Calu3 (cell line): Measurements from ENCODE around the gene EMSY. TPM values are rescaled to one million over a fixed set of nuclear protein-coding genes. Genes with fewer than 3 reads are reported as not detected.

ENCODE experiments used
- BruUV-seq: library from RNA; stranded (reverse); fragments of 400-500 nt; replicated peaks from 2 replicates; lab custom pipeline; 2021; lab: Mats Ljungman, UMichigan
- CTCF ChIA-PET: fragments of 300-600 bp; sonication (Branson Sonifier 250); formaldehyde crosslinking; loops from one replicate; lab custom pipeline; 2022; ENCODE audit warnings: antibody characterized with exemption; lab: Charles Lee
- DNase-seq: peaks from one replicate; pipeline ENCODE4 v3.0.0; 2022
- H3K27ac Mint-ChIP-seq: one replicate; pipeline ENCODE4 v1.8.0; 2022; ENCODE audit warnings: mixed read lengths; ENCODE audit not compliant: unreplicated experiment
- H3K27me3 Mint-ChIP-seq: one replicate; pipeline ENCODE4 v1.8.0; 2022; ENCODE audit warnings: mixed read lengths; ENCODE audit not compliant: unreplicated experiment
- H3K36me3 Mint-ChIP-seq: one replicate; pipeline ENCODE4 v1.8.0; 2022; ENCODE audit warnings: mild to moderate bottlenecking, moderate library complexity, mixed read lengths; ENCODE audit not compliant: insufficient read depth, unreplicated experiment
- H3K4me1 Mint-ChIP-seq: one replicate; pipeline ENCODE4 v1.8.0; 2022; ENCODE audit warnings: mild to moderate bottlenecking, low read depth, mixed read lengths; ENCODE audit not compliant: unreplicated experiment
- H3K4me3 Mint-ChIP-seq: one replicate; pipeline ENCODE4 v1.8.0; 2022; ENCODE audit warnings: mild to moderate bottlenecking, low read depth, moderate library complexity, mixed read lengths; ENCODE audit not compliant: unreplicated experiment
- H3K9me3 Mint-ChIP-seq: one replicate; pipeline ENCODE4 v1.8.0; 2022; ENCODE audit warnings: low read depth, mixed read lengths; ENCODE audit not compliant: unreplicated experiment
- intact Hi-C: fragments of 100-400 bp; cut with micrococcal nuclease; formaldehyde crosslinking; loops from one replicate; pipeline ENCODE4 v1.10.0; 2022; ENCODE audit not compliant: unreplicated experiment
- total RNA-seq: library from RNA; stranded (reverse); gene quantifications from 2 replicates; pipeline ENCODE4 v1.2.3, GENCODE V29; 2022
- TF ChIP-seq, protein P1 (sequence below): fragments of 200-600 bp; IDR thresholded peaks from one replicate; pipeline ENCODE4 v1.8.0; 2022; ENCODE audit warnings: antibody characterized with exemption; ENCODE audit not compliant: unreplicated experiment

EMSY gene
- total RNA-seq, 1 experiment from 2014 or later = 30.0 TPM

DNA sequence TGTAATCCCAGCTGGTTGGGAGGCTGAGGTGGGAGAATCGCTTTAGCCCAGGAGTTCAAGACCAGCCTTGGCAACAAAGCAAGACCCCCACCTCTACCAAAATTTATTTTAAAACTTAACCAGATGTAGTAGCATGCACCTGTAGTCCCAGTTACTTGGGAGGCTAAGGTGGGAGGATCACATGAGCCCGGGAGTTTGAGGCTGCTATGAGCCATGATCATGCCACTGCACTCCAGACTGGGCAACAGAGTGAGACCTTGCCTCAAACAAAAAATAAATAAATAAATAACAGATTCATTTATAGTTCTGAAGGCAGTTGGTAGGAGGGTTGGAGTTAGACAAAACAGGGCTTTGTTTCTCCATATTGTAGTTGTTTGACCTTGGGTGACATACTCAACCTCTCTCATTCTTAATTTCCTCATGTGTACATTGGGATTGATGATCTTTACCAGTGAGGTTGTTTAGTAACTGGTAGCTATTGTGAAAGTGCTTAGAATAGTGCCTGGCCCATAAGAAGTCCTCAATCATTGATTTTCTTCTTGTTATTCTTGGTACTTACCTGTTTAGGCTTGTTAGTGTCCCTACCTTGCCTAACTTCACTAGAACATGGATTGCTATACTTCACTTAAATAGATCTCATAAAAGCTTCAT, 79.1 kb downstream of the EMSY start:
- intact Hi-C loops = no loop called here
- H3K27me3 Mint-ChIP-seq = no peaks in the 10 kb centered on the region
- H3K9me3 Mint-ChIP-seq = no peaks in the 10 kb centered on the region

GRCh38 chr11:76524461-76524860, 79.6 kb downstream of the EMSY start:
- intact Hi-C loops = no loop called here
- no peak for DNase-seq
- TF ChIP-seq, protein P1, sequence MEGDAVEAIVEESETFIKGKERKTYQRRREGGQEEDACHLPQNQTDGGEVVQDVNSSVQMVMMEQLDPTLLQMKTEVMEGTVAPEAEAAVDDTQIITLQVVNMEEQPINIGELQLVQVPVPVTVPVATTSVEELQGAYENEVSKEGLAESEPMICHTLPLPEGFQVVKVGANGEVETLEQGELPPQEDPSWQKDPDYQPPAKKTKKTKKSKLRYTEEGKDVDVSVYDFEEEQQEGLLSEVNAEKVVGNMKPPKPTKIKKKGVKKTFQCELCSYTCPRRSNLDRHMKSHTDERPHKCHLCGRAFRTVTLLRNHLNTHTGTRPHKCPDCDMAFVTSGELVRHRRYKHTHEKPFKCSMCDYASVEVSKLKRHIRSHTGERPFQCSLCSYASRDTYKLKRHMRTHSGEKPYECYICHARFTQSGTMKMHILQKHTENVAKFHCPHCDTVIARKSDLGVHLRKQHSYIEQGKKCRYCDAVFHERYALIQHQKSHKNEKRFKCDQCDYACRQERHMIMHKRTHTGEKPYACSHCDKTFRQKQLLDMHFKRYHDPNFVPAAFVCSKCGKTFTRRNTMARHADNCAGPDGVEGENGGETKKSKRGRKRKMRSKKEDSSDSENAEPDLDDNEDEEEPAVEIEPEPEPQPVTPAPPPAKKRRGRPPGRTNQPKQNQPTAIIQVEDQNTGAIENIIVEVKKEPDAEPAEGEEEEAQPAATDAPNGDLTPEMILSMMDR = no peak
- Mint-ChIP-seq H3K27me3 (no peaks in the 10 kb centered on the region), H3K9me3 (no peaks in the 10 kb centered on the region), H3K36me3 (peaks cover 5% of the 10 kb centered on the region), H3K4me3 (no peak overlapping the region), H3K4me1 (peaks cover 10% of the 10 kb centered on the region), H3K27ac (no peak overlapping the region)
- CTCF ChIA-PET = interaction anchor here (0.8 to 1.0 kb wide), 2 partner anchors 40 to 317 kb away, joined by 3 read pairs; no protein-coding TSS in a partner anchor
- BruUV-seq = no TSS peak

More for the DNA sequence above, 79.1 kb downstream of the EMSY start:
- Mint-ChIP-seq H3K36me3 (peaks cover 5% of the 10 kb centered on the region), H3K27ac (no peak overlapping the region), H3K4me1 (peaks cover 10% of the 10 kb centered on the region), H3K4me3 (no peak overlapping the region)
- TF ChIP-seq, protein P1 = no peak
- DNase-seq = no peak
- BruUV-seq = no TSS peak
- CTCF ChIA-PET = interaction anchor here (0.6 to 0.8 kb wide), 2 partner anchors 40 to 435 kb away, joined by 3 read pairs; no protein-coding TSS in a partner anchor

DNA sequence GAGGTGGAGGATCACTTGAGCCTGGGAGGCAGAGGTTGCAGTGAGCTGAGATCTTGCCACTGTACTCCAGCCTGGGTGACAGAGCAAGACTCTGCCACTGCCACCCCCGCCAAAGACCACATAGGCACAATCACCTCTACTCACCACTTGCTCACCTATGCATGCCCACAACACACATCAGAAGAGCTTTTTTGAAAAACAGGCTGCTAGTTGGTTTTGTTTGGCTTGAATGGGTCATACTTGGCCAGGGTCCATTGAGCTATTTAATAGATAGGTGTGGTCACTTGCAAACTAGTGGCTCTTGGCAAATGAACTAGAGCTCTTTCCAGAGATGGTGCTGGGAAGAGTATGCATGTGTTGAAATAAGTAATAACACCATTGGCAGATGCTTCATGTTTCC, 80.1 kb downstream of the EMSY start:
- Mint-ChIP-seq H3K4me3 (no peak overlapping the region), H3K27ac (no peak overlapping the region), H3K36me3 (peaks cover 8% of the 10 kb centered on the region), H3K4me1 (peaks cover 10% of the 10 kb centered on the region), H3K27me3 (no peaks in the 10 kb centered on the region), H3K9me3 (no peaks in the 10 kb centered on the region)
- TF ChIP-seq, protein P1 = no peak
- DNase-seq = peak; percentile 39
- intact Hi-C loops = no loop called here
- BruUV-seq = no TSS peak
- CTCF ChIA-PET = interaction anchor here (0.5 to 1.0 kb wide), 3 partner anchors 39 to 317 kb away, joined by 3 to 4 read pairs (median 3); no protein-coding TSS in a partner anchor

GRCh38 chr11:76526878-76527277, 82.1 kb downstream of the EMSY start:
- no peak overlapping the region for H3K4me3 Mint-ChIP-seq
- CTCF ChIA-PET = no interaction called here
- no peak for DNase-seq
- no peaks in the 10 kb centered on the region for H3K27me3 Mint-ChIP-seq
- intact Hi-C loops = no loop called here
- peaks cover 7% of the 10 kb centered on the region for H3K36me3 Mint-ChIP-seq
- BruUV-seq = no TSS peak
- no peak overlapping the region for H3K27ac Mint-ChIP-seq
- TF ChIP-seq, protein P1 = no peak
- no peaks in the 10 kb centered on the region for H3K9me3 Mint-ChIP-seq
- H3K4me1 Mint-ChIP-seq = peaks cover 10% of the 10 kb centered on the region
